ENCODE measurements around the gene TRAPPC1. TPM values are rescaled to one million over a fixed set of nuclear protein-coding genes. Genes with fewer than 3 reads are reported as not detected.

The TRAPPC1 gene
- total RNA-seq, 1 experiment from 2014 or later = 99.7 TPM

- TF ChIP-seq, protein P1, sequence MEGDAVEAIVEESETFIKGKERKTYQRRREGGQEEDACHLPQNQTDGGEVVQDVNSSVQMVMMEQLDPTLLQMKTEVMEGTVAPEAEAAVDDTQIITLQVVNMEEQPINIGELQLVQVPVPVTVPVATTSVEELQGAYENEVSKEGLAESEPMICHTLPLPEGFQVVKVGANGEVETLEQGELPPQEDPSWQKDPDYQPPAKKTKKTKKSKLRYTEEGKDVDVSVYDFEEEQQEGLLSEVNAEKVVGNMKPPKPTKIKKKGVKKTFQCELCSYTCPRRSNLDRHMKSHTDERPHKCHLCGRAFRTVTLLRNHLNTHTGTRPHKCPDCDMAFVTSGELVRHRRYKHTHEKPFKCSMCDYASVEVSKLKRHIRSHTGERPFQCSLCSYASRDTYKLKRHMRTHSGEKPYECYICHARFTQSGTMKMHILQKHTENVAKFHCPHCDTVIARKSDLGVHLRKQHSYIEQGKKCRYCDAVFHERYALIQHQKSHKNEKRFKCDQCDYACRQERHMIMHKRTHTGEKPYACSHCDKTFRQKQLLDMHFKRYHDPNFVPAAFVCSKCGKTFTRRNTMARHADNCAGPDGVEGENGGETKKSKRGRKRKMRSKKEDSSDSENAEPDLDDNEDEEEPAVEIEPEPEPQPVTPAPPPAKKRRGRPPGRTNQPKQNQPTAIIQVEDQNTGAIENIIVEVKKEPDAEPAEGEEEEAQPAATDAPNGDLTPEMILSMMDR (IDR thresholded peaks at IDR 0.05) = no peak
- TF ChIP-seq TEAD1 (CRISPR knock-in tag; IDR thresholded peaks at IDR 0.05) (no peak), ZNF416 (CRISPR knock-in tag; IDR thresholded peaks at IDR 0.05) (no peak)
- TF ChIP-seq, protein P2, sequence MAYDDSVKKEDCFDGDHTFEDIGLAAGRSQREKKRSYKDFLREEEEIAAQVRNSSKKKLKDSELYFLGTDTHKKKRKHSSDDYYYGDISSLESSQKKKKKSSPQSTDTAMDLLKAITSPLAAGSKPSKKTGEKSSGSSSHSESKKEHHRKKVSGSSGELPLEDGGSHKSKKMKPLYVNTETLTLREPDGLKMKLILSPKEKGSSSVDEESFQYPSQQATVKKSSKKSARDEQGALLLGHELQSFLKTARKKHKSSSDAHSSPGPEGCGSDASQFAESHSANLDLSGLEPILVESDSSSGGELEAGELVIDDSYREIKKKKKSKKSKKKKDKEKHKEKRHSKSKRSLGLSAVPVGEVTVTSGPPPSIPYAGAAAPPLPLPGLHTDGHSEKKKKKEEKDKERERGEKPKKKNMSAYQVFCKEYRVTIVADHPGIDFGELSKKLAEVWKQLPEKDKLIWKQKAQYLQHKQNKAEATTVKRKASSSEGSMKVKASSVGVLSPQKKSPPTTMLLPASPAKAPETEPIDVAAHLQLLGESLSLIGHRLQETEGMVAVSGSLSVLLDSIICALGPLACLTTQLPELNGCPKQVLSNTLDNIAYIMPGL (CRISPR knock-in tag; IDR thresholded peaks at IDR 0.05) = no peak
Observed at GRCh38 chr17:7894866-7895265, 36.9 kb downstream of the TRAPPC1 start (continued).

DNA sequence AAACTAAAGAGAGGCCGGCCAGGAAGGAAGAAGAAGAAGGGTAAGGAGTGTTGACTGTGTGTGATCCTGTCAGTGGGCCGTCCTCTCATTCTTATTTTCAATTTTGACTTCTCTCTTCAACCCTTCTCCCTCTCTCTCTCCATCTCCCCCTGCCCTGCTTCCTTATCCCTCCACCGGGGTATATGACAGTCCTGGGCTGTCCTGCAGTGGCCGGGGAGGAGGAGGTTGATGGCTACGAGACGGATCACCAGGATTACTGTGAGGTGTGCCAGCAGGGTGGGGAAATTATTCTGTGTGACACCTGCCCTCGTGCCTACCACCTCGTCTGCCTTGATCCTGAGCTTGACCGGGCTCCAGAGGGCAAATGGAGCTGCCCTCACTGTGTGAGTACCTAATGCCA is 37.5 kb downstream of the TRAPPC1 start:
- Mint-ChIP-seq H3K27ac (no peak overlapping the region), H3K4me3 (no peak overlapping the region)

More for the DNA sequence above, 37.5 kb downstream of the TRAPPC1 start:
- TF ChIP-seq E2F1 (CRISPR knock-in tag; IDR thresholded peaks at IDR 0.05) = no peak
- TF ChIP-seq, protein P3, sequence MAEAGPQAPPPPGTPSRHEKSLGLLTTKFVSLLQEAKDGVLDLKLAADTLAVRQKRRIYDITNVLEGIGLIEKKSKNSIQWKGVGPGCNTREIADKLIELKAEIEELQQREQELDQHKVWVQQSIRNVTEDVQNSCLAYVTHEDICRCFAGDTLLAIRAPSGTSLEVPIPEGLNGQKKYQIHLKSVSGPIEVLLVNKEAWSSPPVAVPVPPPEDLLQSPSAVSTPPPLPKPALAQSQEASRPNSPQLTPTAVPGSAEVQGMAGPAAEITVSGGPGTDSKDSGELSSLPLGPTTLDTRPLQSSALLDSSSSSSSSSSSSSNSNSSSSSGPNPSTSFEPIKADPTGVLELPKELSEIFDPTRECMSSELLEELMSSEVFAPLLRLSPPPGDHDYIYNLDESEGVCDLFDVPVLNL (CRISPR knock-in tag; IDR thresholded peaks at IDR 0.05; ENCODE audit: borderline replicate concordance, low read depth) = no peak
- TF ChIP-seq ARID4B (CRISPR knock-in tag; IDR thresholded peaks at IDR 0.05; ENCODE audit: borderline replicate concordance) = no peak
- TF ChIP-seq IRF1 (CRISPR knock-in tag; IDR thresholded peaks at IDR 0.05) = no peak
- TF ChIP-seq, protein P4, sequence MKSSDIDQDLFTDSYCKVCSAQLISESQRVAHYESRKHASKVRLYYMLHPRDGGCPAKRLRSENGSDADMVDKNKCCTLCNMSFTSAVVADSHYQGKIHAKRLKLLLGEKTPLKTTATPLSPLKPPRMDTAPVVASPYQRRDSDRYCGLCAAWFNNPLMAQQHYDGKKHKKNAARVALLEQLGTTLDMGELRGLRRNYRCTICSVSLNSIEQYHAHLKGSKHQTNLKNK (CRISPR knock-in tag; IDR thresholded peaks at IDR 0.05) = no peak
- no peak for TF ChIP-seq ZNF138 (CRISPR knock-in tag; conservative IDR thresholded peaks at IDR 0.05)
- TF ChIP-seq, protein P5, sequence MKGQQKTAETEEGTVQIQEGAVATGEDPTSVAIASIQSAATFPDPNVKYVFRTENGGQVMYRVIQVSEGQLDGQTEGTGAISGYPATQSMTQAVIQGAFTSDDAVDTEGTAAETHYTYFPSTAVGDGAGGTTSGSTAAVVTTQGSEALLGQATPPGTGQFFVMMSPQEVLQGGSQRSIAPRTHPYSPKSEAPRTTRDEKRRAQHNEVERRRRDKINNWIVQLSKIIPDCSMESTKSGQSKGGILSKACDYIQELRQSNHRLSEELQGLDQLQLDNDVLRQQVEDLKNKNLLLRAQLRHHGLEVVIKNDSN (CRISPR knock-in tag; IDR thresholded peaks at IDR 0.05) = no peak
- TF ChIP-seq SMAD3 (CRISPR knock-in tag; IDR thresholded peaks at IDR 0.05; ENCODE audit: borderline replicate concordance) = no peak
- H3K9me3 Mint-ChIP-seq = no peaks in the 10 kb centered on the region
- CTCF ChIA-PET = no interaction called here
- H3K4me1 Mint-ChIP-seq = no peaks in the 10 kb centered on the region
- no peaks in the 10 kb centered on the region for H3K27me3 Mint-ChIP-seq (ENCODE audit: low read depth)
- DNase-seq (ENCODE audit: low spot score) (no peak), ATAC-seq (no peak)
- POLR2A ChIA-PET = no interaction called here
- H3K36me3 Mint-ChIP-seq = peaks cover 19% of the 10 kb centered on the region; the same call in 1 of the 2 replicates
